ENCODE data around the gene DDX46. TPM values are rescaled to one million over a fixed set of nuclear protein-coding genes. Genes with fewer than 3 reads are reported as not detected.
A peak's percentile ranks its signal among the peaks of the same experiment; 100 is the strongest.

Gene DDX46
- polyA plus RNA-seq, 1 experiment = 45.4 TPM

DNA sequence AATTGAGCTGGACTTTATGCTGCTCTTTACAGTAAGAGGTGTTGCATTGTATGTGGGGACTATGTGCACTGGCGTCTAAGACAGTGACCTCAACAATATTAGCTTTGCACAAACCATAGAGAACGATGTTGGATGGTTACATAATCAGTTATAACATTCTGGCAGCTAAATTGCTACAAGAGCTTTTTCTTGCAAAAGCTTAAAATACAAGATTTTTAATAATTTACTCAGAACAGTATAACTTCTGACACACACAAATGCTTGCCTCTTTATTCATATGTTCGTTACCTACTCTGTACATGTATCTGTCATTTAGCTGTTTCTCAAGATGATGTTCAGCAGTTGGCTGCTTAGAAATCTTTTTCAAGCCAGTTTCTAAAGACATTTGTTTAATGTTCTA, 98.8 kb downstream of the DDX46 start:
- ChIA-PET CTCF (no interaction called here), POLR2A (no interaction called here)
- DNase-seq (ENCODE audit: low read depth, low spot score) = no peak
- Histone ChIP-seq H3K27me3 (ENCODE audit: control insufficient read depth, insufficient read depth, low read length) (no peaks in the 10 kb centered on the region), H3K27ac (ENCODE audit: low read depth, low read length) (no peak overlapping the region), H3K4me3 (ENCODE audit: low read depth, low read length) (no peak overlapping the region), H3K9me3 (ENCODE audit: control insufficient read depth, insufficient read depth, low read length) (no peaks in the 10 kb centered on the region)
- TF ChIP-seq, protein P1, sequence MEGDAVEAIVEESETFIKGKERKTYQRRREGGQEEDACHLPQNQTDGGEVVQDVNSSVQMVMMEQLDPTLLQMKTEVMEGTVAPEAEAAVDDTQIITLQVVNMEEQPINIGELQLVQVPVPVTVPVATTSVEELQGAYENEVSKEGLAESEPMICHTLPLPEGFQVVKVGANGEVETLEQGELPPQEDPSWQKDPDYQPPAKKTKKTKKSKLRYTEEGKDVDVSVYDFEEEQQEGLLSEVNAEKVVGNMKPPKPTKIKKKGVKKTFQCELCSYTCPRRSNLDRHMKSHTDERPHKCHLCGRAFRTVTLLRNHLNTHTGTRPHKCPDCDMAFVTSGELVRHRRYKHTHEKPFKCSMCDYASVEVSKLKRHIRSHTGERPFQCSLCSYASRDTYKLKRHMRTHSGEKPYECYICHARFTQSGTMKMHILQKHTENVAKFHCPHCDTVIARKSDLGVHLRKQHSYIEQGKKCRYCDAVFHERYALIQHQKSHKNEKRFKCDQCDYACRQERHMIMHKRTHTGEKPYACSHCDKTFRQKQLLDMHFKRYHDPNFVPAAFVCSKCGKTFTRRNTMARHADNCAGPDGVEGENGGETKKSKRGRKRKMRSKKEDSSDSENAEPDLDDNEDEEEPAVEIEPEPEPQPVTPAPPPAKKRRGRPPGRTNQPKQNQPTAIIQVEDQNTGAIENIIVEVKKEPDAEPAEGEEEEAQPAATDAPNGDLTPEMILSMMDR (IDR thresholded peaks at IDR 0.05; ENCODE audit: low read depth, low read length) = no peak

DNA sequence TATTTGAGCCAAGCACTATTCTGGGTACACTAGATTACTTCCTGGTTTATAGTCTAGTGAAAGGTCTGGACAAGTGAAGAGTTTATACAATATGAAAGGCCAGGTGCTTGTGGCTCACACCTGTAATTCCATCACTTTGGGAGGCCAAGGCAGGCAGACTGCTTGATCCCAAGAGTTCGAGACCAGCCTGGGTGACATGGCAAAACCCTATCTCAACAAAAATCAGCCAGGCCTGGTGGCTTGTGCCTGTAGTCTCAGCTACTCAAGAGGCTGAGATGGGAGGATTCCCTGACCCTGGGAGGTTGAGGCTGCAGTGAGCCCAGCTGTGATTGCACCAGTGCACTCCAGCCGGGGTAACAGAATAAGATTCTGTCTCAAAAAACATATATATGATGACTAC, 106.1 kb downstream of the DDX46 start:
- ChIA-PET CTCF (no interaction called here), POLR2A (no interaction called here)
- H3K4me3 ChIP-seq (ENCODE audit: low read depth, low read length) = no peak overlapping the region
- TF ChIP-seq, protein P1 (IDR thresholded peaks at IDR 0.05; ENCODE audit: low read depth, low read length) = no peak
- no peaks in the 10 kb centered on the region for H3K27me3 ChIP-seq (ENCODE audit: control insufficient read depth, insufficient read depth, low read length)
- DNase-seq (ENCODE audit: low read depth, low spot score) = no peak
- no peak overlapping the region for H3K27ac ChIP-seq (ENCODE audit: low read depth, low read length)
- no peaks in the 10 kb centered on the region for H3K9me3 ChIP-seq (ENCODE audit: control insufficient read depth, insufficient read depth, low read length)

DNA sequence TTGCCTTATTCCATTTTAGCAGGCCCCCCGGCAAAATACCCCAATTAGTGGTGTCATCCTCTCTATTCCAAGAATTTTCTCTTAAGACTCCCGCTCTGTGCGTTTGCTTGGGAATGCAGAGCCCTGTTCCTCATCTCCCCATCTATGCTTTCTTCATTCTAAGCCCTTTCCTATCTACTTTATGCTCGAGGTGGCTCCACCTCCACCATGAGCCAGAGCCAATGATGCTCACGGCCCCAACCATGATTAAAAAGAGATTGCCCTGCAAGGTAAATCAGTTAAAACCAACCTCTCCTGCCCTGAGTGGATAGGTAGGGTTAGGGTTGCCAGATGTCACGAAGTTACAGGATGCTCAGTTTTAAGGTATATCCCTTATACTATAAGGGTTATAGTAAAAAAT, 114.9 kb downstream of the DDX46 start:
- Histone ChIP-seq H3K9me3 (ENCODE audit: control insufficient read depth, insufficient read depth, low read length) (no peaks in the 10 kb centered on the region; the same call in 1 of the 2 replicates), H3K27ac (ENCODE audit: low read depth, low read length) (peak overlapping the region; percentile 94), H3K27me3 (ENCODE audit: control insufficient read depth, insufficient read depth, low read length) (no peaks in the 10 kb centered on the region), H3K4me3 (ENCODE audit: low read depth, low read length) (no peak overlapping the region)
- no peak for DNase-seq (ENCODE audit: low read depth, low spot score)
- ChIA-PET POLR2A (interaction anchor here (0.6 to 1.7 kb wide), 7 partner anchors 11 to 214 kb away, joined by 3 to 9 read pairs (median 4); partner anchors contain the start of genes C5orf24 and PCBD2), CTCF (interaction anchor here (0.6 to 1.7 kb wide), 2 partner anchors 31 to 448 kb away, joined by 4 read pairs; no protein-coding TSS in a partner anchor)
- TF ChIP-seq, protein P1 (IDR thresholded peaks at IDR 0.05; ENCODE audit: low read depth, low read length) = no peak

DNA sequence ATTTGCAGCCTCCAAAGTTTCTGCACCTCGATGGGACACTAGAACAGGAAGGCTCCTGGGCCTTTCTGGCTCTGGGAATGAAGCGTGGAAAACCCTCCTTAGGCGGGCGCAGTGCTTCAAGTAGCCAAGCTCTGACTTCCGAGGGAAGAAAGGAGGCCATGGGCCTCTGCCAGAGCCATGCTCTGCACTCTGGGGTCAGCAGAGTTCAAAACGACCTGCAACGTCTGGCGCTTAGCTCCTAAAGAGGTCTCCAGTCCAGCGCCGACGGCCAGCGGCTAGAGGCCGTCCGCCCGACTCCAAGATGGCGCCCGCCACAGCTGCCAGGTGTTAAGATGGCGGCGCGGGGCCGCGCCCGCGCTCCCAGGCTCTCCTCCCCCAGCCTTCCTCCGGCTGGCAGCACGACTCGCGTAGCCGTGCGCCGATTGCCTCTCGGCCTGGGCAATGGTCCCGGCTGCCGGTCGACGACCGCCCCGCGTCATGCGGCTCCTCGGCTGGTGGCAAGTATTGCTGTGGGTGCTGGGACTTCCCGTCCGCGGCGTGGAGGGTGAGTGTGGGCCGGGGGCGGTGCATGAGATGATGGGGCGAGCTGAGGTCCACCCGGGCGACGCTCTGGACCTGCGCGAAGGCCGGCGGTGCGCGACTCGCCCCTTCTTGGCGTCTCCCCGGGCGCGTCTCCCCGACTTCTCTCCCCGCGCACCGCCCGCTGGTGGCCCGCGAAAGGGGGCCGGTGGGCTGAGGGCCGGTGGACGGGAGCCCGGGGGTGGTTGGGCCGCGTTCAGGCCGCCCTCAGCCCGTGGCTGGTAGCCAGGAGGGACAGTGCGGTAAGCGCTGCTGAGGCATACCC, 115.6 kb downstream of the DDX46 start, which contains the start of gene TXNDC15:
Gene TXNDC15 (plus strand): TSS at position 385 of the 844 bp plus-strand sequence. CDS start 57 bp downstream, at position 442.
- POLR2A ChIA-PET = interaction anchor here (0.6 to 1.7 kb wide), 8 partner anchors 12 to 214 kb away, joined by 3 to 16 read pairs (median 5); partner anchors contain the start of genes C5orf24 and PCBD2
- DNase-seq (ENCODE audit: low read depth, low spot score) = peak; percentile 51
- H3K9me3 ChIP-seq (ENCODE audit: control insufficient read depth, insufficient read depth, low read length) = no peaks in the 10 kb centered on the region; the same call in 1 of the 2 replicates
- CTCF ChIA-PET = no interaction called here
- no peaks in the 10 kb centered on the region for H3K27me3 ChIP-seq (ENCODE audit: control insufficient read depth, insufficient read depth, low read length)
- H3K4me3 ChIP-seq (ENCODE audit: low read depth, low read length) = peak within 1 kb of the TSS; percentile 91
- TF ChIP-seq, protein P1 (IDR thresholded peaks at IDR 0.05; ENCODE audit: low read depth, low read length) = no peak
- H3K27ac ChIP-seq (ENCODE audit: low read depth, low read length) = peak within 1 kb of the TSS; percentile 94
